Left lung (tissue), 10 donors: Measurements from ENCODE around the gene MKNK1. TPM values are rescaled to one million over a fixed set of nuclear protein-coding genes. Genes with fewer than 3 reads are reported as not detected.

Experiments
- ATAC-seq: fragments of 200-7000 bp; cut with Tn5 transposase; one replicate; pipeline ENCODE4 v1.9.1; 2020; ENCODE audit warnings: moderate library complexity
- DNase-seq, 4 donors: peaks; one replicate each; pipeline ENCODE4 v3.0.0-alpha.2; 2013 to 2020
- H3K27ac ChIP-seq, 2 donors: fragments of 200-600 bp; sonication (generic) in 1 of 2; one replicate each; pipeline versions ENCODE4 v1.5.0 to v1.8.0; 2020 to 2021
- H3K27me3 ChIP-seq, 2 donors: fragments of 200-600 bp; sonication (generic) in 1 of 2; one replicate each; pipeline versions ENCODE4 v1.5.0 to v1.8.0; 2020 to 2021
- H3K36me3 ChIP-seq, 2 donors: fragments of 200-600 bp; sonication (generic) in 1 of 2; one replicate each; pipeline versions ENCODE4 v1.5.0 to v1.8.0; 2020 to 2021
- H3K4me1 ChIP-seq, 2 donors: fragments of 200-600 bp; one replicate each; pipeline ENCODE4 v1.8.0; 2021
- H3K4me3 ChIP-seq, 2 donors: fragments of 200-600 bp; sonication (generic) in 1 of 2; one replicate each; pipeline versions ENCODE4 v1.5.0 to v1.8.0; 2020 to 2021; ENCODE audit warnings: mild to moderate bottlenecking in 1 of 2
- H3K9me3 ChIP-seq, 2 donors: fragments of 200-600 bp; sonication (generic) in 1 of 2; one replicate each; pipeline versions ENCODE4 v1.5.0 to v1.8.0; 2020 to 2021
- CTCF ChIP-seq, 2 donors: fragments of 200-600 bp; sonication (generic) in 1 of 2; IDR thresholded peaks; one replicate each; pipeline versions ENCODE4 v1.5.0 to v1.8.0; 2021; ENCODE audit warnings: antibody characterized with exemption in 2 of 2
- intact Hi-C, 2 donors: fragments of 100-400 bp; cut with DNase I; formaldehyde crosslinking; loops; one replicate each; pipeline versions ENCODE4 v1.11.2 to v1.14.2; 2022
- polyA plus RNA-seq, 6 donors: library from polyadenylated mRNA; unstranded; fragments of 120-200 nt; gene quantifications; one replicate each; pipeline ENCODE4 v1.2.1, GENCODE V29; 2013; ENCODE audit not compliant: insufficient read length in 6 of 6
- total RNA-seq, 2 donors: library from RNA; stranded (reverse); fragmentation: NEBNext Ultra II Directional; extraction: Animal tissue kit (Norgen Biotek cat#: 25700); gene quantifications; one replicate each; pipeline ENCODE4 v1.2.1, GENCODE V29; 2021
- donor health status: DM: no; HTN: yes; CAD: no.
- donor health status: DM: no; HTN: no; CAD: no.

Gene MKNK1
- total and polyA plus RNA-seq, 8 donors, result 42.2 to 96.0 (median 51.4) TPM

GRCh38 chr1:46512792-46513190 lies 91.3 kb downstream of the MKNK1 start:
- Histone ChIP-seq H3K27me3 (peaks cover 0 to 40% of the 10 kb centered on the region in 2 donors), H3K36me3 (no peaks in the 10 kb centered on the region), H3K4me3 (no peak overlapping the region), H3K27ac (no peak overlapping the region), H3K9me3 (no peaks in the 10 kb centered on the region), H3K4me1 (peaks cover 0 to 5% of the 10 kb centered on the region in 2 donors)
- TF ChIP-seq CTCF (IDR thresholded peaks at IDR 0.05), result no peak
- ATAC-seq (no peak), DNase-seq (peak in 1 of 4 donors; percentile 43)
- intact Hi-C loops, result no loop called here

GRCh38 chr1:46512135-46512791 lies 91.8 kb downstream of the MKNK1 start:
- Histone ChIP-seq H3K27ac (no peak overlapping the region), H3K4me3 (no peak overlapping the region), H3K36me3 (no peaks in the 10 kb centered on the region), H3K4me1 (peaks cover 0 to 5% of the 10 kb centered on the region in 2 donors), H3K9me3 (no peaks in the 10 kb centered on the region), H3K27me3 (peaks cover 0 to 39% of the 10 kb centered on the region in 2 donors)
- DNase-seq, result peak in 2 of 4 donors; percentile 18 to 76
- TF ChIP-seq CTCF (IDR thresholded peaks at IDR 0.05), result no peak
- intact Hi-C loops, result no loop called here
- no peak for ATAC-seq

- intact Hi-C loops, result no loop called here
- peak in 1 of 4 donors; percentile 51 for DNase-seq
- H3K27me3 ChIP-seq, result peaks cover 0 to 27% of the 10 kb centered on the region in 2 donors
- ATAC-seq, result no peak
- H3K36me3 ChIP-seq, result no peaks in the 10 kb centered on the region
- H3K4me1 ChIP-seq, result no peaks in the 10 kb centered on the region
- H3K9me3 ChIP-seq, result no peaks in the 10 kb centered on the region
- no peak for TF ChIP-seq CTCF (IDR thresholded peaks at IDR 0.05)
- H3K27ac ChIP-seq, result no peak overlapping the region
- no peak overlapping the region for H3K4me3 ChIP-seq
Observed at GRCh38 chr1:46510998-46511365, 93.1 kb downstream of the MKNK1 start.

GRCh38 chr1:46510341-46510997 lies 93.6 kb downstream of the MKNK1 start:
- H3K27ac ChIP-seq, result no peak overlapping the region
- no peaks in the 10 kb centered on the region for H3K36me3 ChIP-seq
- intact Hi-C loops, result no loop called here
- peaks cover 0 to 23% of the 10 kb centered on the region in 2 donors for H3K27me3 ChIP-seq
- H3K4me3 ChIP-seq, result no peak overlapping the region
- no peaks in the 10 kb centered on the region for H3K4me1 ChIP-seq
- ATAC-seq (no peak), DNase-seq (peak in 1 of 4 donors; percentile 56)
- H3K9me3 ChIP-seq, result no peaks in the 10 kb centered on the region
- no peak for TF ChIP-seq CTCF (IDR thresholded peaks at IDR 0.05)

- H3K9me3 ChIP-seq, result no peaks in the 10 kb centered on the region
- ATAC-seq (no peak), DNase-seq (peak in 1 of 4 donors; percentile 21)
- H3K4me1 ChIP-seq, result no peaks in the 10 kb centered on the region
- intact Hi-C loops, result no loop called here
- no peak overlapping the region for H3K27ac ChIP-seq
- no peaks in the 10 kb centered on the region for H3K36me3 ChIP-seq
- peaks cover 0 to 24% of the 10 kb centered on the region in 2 donors for H3K27me3 ChIP-seq
- no peak for TF ChIP-seq CTCF (IDR thresholded peaks at IDR 0.05)
- no peak overlapping the region for H3K4me3 ChIP-seq
Observed at GRCh38 chr1:46508757-46509156, 95.3 kb downstream of the MKNK1 start.
